Amygdala (tissue), 56 donors: ENCODE data around the gene EVX1.

Experiments
- DNase-seq, 56 donors: peaks; one replicate each; lab custom pipeline; 2025; lab: John Stamatoyannopoulos, UW

EVX1 gene

DNA sequence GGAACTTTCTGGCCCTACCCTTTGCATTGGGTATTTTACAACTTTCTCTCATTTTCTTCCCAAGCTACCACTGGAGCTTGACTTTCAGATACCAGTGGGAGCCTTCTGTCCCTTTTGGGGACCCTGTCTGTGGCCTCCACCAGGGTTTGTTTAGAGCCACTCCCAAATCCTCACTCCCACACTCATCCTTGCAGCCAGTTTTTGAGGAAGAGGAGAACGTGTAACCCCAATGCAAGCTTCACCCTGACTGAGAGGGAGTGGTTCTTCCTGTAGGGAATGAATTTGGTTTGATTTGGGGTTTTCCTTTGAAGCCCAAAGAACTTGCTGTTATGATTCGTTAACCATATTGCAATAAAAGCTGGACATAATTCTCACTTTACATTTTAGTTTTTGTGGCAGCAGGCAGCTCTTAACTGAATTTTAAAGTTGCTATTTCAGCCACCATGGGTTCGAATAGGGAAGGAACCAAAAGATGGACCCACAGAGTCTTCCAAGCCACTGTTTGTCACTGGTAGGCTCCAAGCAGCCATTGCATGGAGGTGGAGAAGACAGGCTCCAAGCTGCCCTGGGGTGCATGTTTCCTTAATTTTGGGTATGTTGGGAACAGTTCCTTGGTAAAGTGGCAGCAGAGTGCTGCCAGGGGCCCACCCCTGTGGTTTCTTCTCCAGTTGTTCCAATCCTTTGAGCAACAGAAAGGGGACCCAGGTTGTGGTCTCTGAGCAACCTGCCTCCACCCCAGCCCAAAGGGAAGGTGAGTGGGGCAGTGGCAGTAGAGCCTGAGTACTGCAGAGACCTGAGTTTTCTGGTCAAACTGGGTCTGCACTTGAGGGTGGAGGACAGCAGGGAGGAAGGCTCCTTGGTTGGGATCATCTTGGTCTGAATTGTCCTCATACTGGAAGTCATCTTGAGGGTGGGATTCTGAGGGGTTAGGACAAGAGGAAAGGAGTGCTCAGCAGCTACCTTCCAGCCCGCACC, 5.1 kb downstream of the EVX1 start:
- DNase-seq, result no peak

DNA sequence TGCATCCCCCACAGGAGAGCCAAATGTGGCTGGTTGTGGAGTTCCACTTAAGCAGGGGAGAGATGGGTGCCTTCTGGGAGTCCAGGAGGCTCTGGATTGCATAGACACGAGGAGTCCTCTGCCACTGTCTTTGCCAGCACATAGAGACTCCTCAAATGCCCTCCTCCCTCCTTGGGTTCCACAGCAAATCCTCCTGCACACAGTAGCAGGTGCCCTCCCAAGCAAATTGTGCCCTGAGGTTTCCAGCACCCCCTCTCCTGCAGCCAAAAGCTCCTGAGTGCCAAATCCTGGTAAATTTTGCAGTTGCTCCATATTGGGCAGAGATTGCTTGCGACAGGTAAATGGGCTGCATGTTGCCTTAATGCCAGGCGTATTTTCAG, 5.8 kb downstream of the EVX1 start:
- DNase-seq, result no peak

DNA sequence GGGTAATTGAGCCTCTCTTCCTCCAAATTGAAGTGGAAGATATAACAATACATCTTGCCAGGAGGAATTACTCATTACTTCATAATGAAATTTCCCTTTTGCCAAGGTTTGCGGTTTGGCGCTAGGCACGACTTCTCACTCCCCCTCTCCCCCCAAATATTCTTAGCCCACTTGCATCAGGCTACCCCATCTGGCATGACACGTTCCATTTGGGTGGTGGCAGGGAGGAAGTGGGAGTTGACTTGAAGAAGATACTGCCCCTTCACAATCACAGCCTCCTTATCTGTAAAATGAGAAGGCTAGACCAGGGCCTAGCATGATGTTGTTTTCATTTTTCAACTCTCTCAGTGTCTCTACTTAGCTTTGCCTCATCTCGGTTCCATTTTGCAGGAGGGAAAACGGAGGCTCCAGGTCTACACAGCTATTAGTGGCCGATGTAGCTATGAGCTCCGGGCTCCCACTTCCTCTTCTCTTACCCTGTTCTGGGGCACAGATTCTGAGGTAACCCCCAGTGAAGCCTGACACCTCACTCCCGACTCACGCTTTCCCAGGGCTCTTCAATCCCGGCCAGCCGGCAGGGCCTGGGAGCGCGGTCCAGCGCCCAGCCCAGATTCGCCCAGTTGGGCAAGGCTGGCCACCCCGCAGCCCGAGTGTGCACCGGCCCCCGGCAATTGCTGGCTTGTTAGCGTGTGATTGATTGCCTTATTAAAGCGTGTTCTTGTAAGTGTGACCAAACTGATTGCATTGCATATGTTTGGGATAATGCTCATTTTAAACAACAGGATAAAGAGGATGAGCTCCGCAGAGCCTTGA, 6.5 kb downstream of the EVX1 start:
- no peak for DNase-seq

DNA sequence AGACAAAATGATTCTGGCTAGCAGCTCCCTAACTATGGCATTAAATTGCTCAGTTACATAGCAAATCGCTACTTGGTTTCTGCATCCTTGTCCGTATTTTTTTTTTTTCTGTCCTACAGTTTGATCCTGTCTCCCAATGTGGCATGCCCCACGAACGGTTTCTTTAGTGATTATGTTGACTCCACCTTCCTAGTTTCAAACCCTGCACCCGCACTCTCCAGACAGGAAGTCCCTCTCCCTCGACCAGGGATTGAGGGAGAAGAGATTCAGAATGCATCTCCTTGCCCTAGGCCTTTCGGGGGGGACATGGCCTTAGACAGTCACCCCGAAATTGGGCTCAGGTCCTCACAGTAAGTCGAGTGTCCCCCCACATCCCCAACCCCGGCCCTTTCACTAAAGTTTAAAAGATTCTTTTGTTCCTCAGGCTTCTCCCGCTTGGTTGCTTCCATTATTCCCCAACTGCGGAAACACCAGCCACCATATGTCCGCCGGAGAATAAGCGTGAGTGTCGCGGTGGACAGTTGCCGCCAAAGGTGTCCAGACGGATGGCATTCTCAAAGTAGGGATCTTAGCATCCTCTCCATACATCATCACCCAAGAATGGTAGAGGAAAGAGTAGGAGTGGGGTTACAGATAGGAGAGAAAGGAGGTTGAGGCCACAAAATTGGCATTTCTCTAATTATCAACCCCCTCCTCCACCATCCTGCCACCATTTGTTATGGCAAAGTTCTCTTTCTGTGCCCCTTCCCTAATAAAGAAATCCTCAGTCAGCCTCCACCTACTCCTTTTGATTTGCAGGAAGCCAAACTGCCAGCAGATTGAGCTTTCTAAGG, 7.3 kb downstream of the EVX1 start:
- DNase-seq, result no peak

DNA sequence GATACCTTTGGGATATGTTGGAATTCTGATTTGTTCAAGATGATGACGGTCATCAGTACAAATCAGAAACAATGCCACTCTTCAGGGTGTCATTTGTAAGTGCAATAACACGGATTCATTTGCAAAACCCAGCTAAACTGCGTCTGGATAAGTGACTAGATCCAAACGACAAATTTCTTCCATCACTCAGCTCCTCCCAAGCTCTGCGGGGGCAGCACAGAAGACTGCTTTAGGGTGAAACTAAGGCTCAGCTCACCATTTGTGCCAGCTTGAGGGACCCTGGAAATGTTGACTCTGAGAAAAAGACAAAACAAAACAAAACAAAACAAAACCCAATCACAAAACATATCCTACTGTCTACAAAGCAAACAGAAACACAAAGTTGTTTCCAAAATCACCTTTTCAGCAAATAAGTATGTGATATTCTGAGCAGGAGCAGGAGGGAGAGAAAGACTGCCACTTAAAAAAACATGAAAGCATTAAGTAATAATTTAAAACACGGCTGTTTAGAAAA, 8.0 kb downstream of the EVX1 start:
- DNase-seq, result no peak

DNA sequence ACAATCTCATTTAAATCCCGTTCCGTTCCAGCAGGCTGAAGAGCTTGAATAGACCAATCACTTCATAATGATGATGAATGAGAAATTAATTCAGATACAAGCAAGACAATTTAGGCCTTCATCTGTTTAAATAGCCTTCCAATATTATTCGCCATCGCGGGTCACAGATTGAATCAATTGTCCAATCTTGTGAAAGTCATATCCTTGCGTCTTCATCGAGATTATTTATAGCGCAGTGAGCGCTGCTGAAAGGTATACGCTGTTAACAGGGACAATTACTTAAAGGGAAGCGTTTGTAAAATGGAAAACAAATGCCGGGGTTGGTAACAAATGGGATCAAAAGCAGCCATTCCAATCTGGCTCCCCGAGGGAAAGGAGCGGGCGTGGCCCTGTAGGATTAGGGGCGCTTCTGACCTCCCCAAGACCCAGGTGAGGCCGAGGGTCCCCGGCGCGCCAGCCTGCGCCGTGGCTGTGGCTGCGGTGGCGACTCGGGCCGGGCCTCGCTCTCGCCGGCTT, 8.6 kb downstream of the EVX1 start:
- DNase-seq, result no peak

DNA sequence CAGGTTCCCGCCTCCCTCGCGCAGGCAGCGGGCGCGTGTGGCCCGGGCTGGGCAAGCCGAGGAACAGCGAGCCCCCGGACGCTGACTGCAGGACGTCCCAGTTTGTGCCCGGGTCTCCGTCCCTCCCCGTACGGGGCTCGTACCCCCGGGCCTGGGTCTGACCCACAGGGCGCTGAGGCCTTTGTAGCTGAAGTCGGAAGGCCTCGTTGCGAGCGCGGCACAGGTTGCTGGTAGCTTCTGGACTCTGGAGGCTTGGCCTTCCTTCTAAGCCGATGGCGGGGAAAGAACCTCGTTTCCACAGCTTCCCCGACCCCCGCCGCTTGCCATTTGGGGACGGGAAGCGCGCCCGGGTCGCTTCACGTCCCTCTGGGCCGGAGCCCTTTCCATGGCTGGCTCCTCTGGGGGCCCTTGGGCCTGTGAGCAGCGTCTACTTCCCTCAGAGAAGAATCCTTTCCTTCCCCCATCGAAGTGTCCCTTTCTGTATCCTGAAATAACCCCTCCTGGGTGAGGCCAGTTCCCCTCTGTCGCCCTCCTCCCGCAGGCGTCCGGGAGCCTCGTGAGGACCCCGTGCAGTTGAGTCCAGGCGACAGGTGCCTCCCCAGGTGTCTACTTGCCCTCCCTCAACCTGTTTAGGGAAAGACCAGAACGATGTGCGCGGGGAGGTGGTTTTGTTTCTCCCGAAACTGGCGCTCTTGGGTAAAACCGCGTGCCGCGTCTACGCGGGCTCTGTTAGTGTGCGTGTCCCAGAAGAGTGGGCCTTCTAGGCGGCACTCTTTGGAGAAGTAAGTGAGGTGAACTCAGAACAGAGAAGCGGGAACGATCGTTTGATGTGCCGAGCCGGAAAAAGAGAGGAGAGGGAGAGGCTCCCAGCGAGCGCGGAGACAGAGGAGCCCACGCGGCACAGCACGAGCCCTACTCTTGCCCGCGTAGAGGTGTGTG, 9.3 kb downstream of the EVX1 start:
- no peak for DNase-seq

DNA sequence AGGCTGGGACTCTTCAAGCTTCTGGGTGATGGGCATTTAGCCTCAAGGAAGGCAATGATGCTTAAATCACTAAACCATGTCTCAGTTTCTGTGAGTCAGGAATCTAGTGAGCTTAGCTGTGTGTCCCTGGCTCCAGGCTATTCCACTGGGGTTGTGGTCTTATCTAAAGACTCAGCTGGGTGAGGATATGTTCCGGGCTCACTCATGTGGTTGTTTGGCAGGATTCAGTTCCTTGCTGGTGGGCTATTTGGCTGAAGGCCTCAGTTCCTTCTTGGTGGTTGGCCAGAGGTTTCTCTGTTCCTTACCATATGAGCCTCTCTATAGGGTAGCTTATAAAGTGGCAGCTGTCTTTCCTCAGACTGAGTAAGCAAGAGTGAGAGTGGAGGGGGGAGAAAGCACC, 12.0 kb downstream of the EVX1 start:
- no peak for DNase-seq

DNA sequence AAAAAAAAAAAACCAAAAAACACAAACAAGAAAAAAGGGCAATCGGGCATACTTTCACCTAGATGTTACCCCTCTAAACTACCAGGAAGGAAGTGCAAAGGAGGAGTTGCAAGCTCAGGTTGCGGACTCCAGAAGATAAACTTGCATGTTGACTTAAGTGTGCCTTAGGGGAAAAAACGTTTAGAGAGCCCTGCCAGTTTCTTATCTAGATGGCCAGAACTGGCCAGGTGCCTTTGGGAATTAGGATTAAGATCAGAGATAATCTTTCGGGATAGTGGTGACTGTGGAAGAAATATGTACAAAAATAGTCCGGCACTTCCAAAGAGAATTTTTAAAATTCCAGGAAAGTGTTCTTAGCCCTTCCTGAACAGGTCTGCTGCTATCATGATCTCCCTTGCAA, 17.6 kb downstream of the EVX1 start:
- DNase-seq, result no peak

DNA sequence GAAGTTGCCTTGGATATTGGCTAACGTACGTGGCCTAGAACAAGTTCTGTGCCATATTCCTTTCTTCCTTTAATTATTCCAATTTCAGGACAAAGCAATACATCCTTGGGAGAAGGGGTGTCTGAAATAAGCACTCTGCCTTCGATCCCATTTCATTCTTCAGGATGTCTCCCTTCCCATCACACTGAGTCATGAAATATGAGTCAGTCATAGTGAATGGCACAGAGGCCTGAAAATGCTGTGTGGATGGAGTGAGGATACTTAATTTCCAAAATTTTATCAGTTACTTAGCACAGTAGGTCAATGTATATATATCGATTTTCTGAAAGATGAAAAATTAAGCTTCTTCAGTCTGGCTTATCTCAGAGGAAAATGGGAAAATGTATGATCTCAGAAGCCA, 19.5 kb downstream of the EVX1 start:
- DNase-seq, result no peak

DNA sequence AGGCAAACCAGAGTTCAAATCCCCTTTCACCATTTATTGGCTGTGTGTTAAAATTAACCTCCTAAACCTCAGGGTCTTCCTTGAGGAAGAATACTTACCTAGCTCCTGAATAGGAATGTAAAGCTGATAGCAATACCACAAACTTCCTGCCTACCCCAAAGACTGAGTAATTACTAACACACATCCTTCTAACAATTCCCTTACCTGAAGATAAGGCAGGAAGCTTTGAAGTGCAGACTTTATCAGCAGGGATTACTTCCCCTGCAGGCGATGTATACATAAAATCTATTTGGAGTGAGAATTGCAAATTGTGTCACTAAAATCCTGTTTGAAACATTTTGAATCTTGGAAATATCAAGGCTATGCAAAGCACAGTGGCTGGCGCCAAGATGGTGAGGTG, 21.2 kb downstream of the EVX1 start:
- DNase-seq, result no peak

DNA sequence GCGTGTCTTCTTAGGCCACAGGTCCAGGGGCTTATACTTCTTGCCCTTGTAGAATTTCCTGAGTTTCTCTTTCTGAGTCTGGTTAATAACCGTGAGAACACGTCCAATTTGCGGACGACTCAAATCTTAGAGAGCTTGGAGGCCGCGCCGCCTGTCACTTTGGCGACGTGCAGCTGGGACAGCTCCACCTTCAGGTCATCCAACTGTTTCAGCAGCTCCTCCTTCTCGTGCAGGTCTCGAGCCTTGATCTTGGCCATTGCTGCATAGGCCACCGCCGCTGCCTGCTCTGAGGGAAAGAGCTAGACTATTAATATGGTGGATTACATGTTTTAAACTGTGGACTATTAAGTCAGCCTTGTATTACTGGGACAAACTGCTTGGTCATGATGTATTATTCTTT, 26.9 kb downstream of the EVX1 start:
- DNase-seq, result no peak

DNA sequence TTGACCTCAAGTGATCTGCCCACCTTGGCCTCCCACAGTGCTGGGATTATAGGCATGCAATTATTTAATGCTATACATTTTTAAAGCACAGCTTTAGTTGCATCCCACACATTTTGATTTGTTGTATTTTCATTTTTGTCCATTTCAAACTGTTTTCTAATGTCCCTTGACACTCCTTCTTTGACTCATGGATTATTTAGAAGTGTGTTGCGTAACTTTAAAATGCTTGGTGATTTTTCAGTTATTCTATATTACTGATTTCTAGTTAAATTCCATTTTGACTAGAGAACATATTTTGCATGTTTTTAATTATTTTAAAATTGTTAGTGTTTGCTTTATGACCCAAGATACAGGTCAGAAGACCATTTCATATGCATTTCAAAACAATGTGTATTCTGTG, 28.8 kb downstream of the EVX1 start:
- DNase-seq, result no peak

DNA sequence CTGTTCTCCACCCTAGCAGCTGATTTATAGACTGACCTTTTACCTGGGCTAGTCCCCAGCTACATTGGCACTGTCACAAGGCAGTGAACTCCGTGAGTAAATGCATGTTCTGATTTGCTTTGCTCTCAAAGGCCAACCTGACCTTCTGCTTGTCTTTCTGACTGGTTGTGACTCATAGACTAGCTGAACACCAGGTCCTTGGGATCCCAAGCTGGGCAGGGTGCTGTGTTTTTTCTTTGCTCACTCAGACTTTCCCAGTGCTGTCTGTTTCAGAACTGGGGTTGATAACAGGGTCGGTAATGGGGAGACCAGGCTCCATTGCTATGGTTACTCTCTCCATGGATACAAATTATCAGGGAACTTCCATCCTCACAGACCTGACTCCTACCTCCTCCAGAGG, 35.0 kb downstream of the EVX1 start:
- no peak for DNase-seq

DNA sequence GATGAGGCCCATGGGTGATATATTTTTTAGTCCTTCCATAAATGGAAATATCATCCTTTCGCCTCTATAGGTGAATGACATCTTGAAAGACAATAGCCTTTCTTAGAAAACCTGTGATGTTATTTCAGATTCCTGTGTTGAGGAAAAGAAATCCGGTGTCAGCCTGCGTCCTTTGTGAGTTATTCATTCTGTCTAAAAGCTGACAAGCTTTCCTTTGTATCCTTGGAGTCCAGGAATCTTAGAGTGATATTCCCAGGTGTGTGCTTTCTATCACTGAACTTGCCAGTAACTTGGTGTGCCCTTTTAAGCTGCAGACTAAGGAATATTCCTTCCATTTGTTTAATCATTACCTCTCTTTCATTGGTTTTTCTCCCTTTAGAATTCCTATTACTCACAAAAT, 41.0 kb downstream of the EVX1 start:
- no peak for DNase-seq

DNA sequence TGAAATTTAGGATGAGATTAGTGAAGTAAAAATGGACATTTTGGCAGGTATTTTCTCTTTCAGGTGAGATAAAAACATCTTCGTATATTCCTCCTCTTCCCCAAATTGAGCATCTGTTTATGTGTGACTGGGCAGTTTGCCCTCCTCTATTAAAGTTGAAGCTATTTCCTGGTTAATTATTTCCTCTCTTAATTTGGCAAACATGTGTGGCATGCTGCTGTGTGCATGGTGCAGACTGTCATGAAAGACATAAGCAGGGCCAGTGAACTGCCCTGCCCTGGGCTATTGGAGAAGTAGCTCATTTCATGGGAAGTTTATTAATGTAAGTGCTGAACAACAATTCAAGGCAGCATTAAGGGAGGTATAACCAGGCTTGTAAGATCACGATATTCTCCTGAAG, 52.6 kb downstream of the EVX1 start:
- DNase-seq, result no peak

DNA sequence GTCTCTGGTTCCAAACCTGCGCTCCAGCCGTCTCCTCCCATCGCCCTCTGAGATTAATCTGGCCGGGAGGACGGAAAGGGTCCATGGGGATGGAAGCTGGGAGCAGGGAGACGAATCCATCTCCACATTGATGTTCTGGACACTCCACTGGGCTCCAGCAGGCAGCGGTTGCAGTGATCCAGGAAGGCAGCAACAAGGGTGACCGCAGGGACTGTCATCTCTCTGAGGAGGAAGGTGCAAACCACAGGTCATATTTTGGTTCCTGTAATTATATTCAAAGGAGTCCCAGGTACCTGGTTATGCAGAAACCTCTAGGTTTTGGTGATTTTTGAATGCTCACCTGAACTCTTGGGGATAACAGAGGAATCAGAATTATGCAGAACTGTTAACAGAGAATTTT, 54.8 kb downstream of the EVX1 start:
- no peak for DNase-seq
